Spleen (tissue), 11 donors: Measurements from ENCODE around the gene ACAN. TPM values are rescaled to one million over a fixed set of nuclear protein-coding genes. Genes with fewer than 3 reads are reported as not detected.

Source experiments
- DNase-seq: peaks from one replicate; pipeline ENCODE4 v3.0.0-alpha.2; 2020
- H3K27ac ChIP-seq, 8 donors: fragments of 200-600 bp; sonication (generic) in 7 of 8; 1 replicate in 4 of 8; 2 replicates in 4 of 8; pipeline versions ENCODE4 v1.5.0 to v1.8.0; 2016 to 2021; ENCODE audit warnings: inconsistent platforms in 4 of 8, mild to moderate bottlenecking in 4 of 8, moderate library complexity in 1 of 8
- H3K27me3 ChIP-seq, 7 donors: fragments of 200-600 bp; sonication (generic) in 6 of 7; replicated peaks in 1 of 7; 1 replicate in 4 of 7; 2 replicates in 3 of 7; pipeline versions ENCODE4 v1.5.0 to v1.8.0; 2016 to 2021; ENCODE audit warnings: inconsistent platforms in 3 of 7, mild to moderate bottlenecking in 1 of 7
- H3K36me3 ChIP-seq, 6 donors: fragments of 200-600 bp; sonication (generic) in 5 of 6; 1 replicate in 4 of 6; 2 replicates in 2 of 6; pipeline versions ENCODE4 v1.5.0 to v1.8.0; 2016 to 2021; ENCODE audit warnings: inconsistent platforms in 2 of 6
- H3K4me1 ChIP-seq, 6 donors: fragments of 200-600 bp; sonication (generic) in 5 of 6; 1 replicate in 3 of 6; 2 replicates in 3 of 6; pipeline versions ENCODE4 v1.5.0 to v1.8.0; 2016 to 2021; ENCODE audit warnings: inconsistent platforms in 3 of 6
- H3K4me3 ChIP-seq, 8 donors: fragments of 200-600 bp; sonication (generic) in 7 of 8; 1 replicate in 4 of 8; 2 replicates in 4 of 8; pipeline versions ENCODE4 v1.5.0 to v1.8.0; 2016 to 2021; ENCODE audit warnings: inconsistent platforms in 4 of 8, mild to moderate bottlenecking in 4 of 8, moderate library complexity in 2 of 8
- H3K9me3 ChIP-seq, 8 donors: fragments of 200-600 bp; sonication (generic) in 7 of 8; 1 replicate in 4 of 8; 2 replicates in 4 of 8; pipeline versions ENCODE4 v1.5.0 to v1.8.0; 2016 to 2021; ENCODE audit warnings: inconsistent platforms in 4 of 8
- POLR2A ChIP-seq, 3 donors: fragments of 450-650 bp; IDR thresholded peaks; one replicate each; pipeline ENCODE4 v1.5.1; 2017; ENCODE audit warnings: antibody characterized with exemption in 3 of 3, mild to moderate bottlenecking in 1 of 3
- POLR2AphosphoS5 ChIP-seq, 3 donors: sonication (generic); formaldehyde crosslinking; IDR thresholded peaks; one replicate each; pipeline ENCODE4 v1.5.1; 2017; ENCODE audit warnings: antibody characterized with exemption in 3 of 3
- WGBS, 5 donors: extraction: QIAGEN DNeasy Blood & Tissue Kit in 3 of 5; methylation state at CpG; one replicate each; pipeline versions ENCODE4 v1.1.5 to v1.1.7; 2013 to 2018; 5-methylcytosine and 5-hydroxymethylcytosine counted together
- intact Hi-C: fragments of 100-400 bp; cut with DNase I; formaldehyde crosslinking; loops from one replicate; pipeline ENCODE4 v1.15.0; 2023; ENCODE audit warnings: low total_unique reads
- polyA plus RNA-seq, 3 donors: library from polyadenylated mRNA; stranded (reverse); fragments of 200-250 nt; gene quantifications; one replicate each; pipeline ENCODE4 v1.2.1, GENCODE V29; 2013
- total RNA-seq, 7 donors: library from RNA; depleted of rRNA in 3 of 7; stranded (reverse); fragments of >200 nt in 3 of 7; fragmentation: NEBNext Ultra II Directional in 4 of 7; extraction: Animal tissue kit (Norgen Biotek cat#: 25700) in 4 of 7; gene quantifications; one replicate each; pipeline versions ENCODE4 v1.1.0 to v1.2.1, GENCODE V29; 2016 to 2021
- TF ChIP-seq, protein P1 (sequence below), 11 experiments: fragments of 200-600 bp in 7 of 11; fragments of 450-650 bp in 4 of 11; sonication (generic) in 4 of 11; IDR thresholded peaks in 8 of 11; conservative IDR thresholded peaks in 3 of 11; 1 replicate in 7 of 11; 2 replicates in 4 of 11; pipeline versions ENCODE4 v1.4.0 to v1.8.0; 2016 to 2021; ENCODE audit warnings: antibody characterized with exemption in 11 of 11, inconsistent platforms in 4 of 11, mild to moderate bottlenecking in 1 of 11
- donor health status: healthy with polysubstance abuse.
- donor health status: DM: no; HTN: no; CAD: no; lungs with moderate emphysema.
- donor health status: DM: no; HTN: no; CAD: no.
- donor health status: Bipolar disorder and iron deficiency.
- donor health status: healthy.
- donor health status: DM: no; HTN: no; CAD: no.
- donor health status: DM: yes; HTN: yes; CAD: no.

The ACAN gene
- total and polyA plus RNA-seq, 10 donors = 0.09 to 2.1 (median 0.87) TPM

DNA sequence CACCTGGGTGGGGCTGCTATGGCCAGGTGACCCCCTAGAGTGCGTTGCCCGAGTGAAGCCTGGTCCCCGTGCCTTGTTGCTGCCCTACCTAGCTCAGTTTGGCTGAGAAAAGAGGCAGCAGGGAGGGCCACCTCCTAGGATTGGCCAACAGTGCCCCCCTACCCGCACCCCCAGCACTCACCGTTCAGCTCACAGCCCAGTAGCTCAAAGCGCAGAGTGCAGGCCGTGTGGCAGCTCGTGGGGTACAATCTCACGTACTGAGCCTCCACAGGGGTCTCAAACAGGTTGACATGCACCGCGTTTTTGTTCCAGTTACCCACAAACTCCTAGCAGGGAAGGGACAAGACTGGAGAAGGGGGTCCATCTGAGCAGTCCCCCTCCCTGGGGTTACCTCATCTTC is 102.3 kb downstream of the ACAN start:
- Histone ChIP-seq H3K4me3 (no peak overlapping the region), H3K4me1 (peaks cover 0 to 15% (median 9%) of the 10 kb centered on the region in 6 donors), H3K27ac (no peak overlapping the region), H3K9me3 (no peaks in the 10 kb centered on the region), H3K27me3 (no peaks in the 10 kb centered on the region), H3K36me3 (peaks cover 0 to 66% (median 0%) of the 10 kb centered on the region in 6 donors)
- WGBS, 5 donors = 85 to 95% (median 91%) methylated on average over 8 to 11 of the region's 11 CpGs
- DNase-seq = peak; percentile 61
- intact Hi-C loops = loop anchor here (10.0 kb wide), 2 partner anchors 109 to 269 kb away; no protein-coding TSS in a partner anchor
- TF ChIP-seq, protein P1, sequence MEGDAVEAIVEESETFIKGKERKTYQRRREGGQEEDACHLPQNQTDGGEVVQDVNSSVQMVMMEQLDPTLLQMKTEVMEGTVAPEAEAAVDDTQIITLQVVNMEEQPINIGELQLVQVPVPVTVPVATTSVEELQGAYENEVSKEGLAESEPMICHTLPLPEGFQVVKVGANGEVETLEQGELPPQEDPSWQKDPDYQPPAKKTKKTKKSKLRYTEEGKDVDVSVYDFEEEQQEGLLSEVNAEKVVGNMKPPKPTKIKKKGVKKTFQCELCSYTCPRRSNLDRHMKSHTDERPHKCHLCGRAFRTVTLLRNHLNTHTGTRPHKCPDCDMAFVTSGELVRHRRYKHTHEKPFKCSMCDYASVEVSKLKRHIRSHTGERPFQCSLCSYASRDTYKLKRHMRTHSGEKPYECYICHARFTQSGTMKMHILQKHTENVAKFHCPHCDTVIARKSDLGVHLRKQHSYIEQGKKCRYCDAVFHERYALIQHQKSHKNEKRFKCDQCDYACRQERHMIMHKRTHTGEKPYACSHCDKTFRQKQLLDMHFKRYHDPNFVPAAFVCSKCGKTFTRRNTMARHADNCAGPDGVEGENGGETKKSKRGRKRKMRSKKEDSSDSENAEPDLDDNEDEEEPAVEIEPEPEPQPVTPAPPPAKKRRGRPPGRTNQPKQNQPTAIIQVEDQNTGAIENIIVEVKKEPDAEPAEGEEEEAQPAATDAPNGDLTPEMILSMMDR (IDR thresholded peaks at IDR 0.05 in 8 of 11, conservative IDR thresholded peaks at IDR 0.05 in 3 of 11) = no peak
- no peak for TF ChIP-seq POLR2A (IDR thresholded peaks at IDR 0.05)
- no peak for TF ChIP-seq POLR2AphosphoS5 (IDR thresholded peaks at IDR 0.05)

DNA sequence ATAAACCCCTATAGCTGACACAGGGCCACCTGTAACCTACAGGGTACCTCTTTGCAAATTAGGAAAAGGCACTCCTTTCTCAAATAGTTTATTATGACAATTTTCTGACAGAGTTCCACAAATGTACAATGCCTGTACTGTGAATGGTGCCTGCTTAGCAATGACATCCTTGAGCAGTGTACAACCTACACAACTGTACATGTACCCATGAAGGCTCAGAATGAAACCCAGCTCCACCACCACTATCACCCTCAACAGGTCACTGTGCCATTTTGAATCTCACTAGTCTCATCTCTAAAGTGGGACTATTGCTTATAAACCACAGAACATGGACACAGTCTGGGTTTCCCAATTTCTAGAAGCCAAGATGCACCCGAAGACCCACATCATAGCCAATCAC is 102.9 kb downstream of the ACAN start:
- Histone ChIP-seq H3K27me3 (no peaks in the 10 kb centered on the region), H3K36me3 (peaks cover 0 to 65% (median 0%) of the 10 kb centered on the region in 6 donors), H3K9me3 (no peaks in the 10 kb centered on the region), H3K4me1 (peaks cover 0 to 16% (median 9%) of the 10 kb centered on the region in 6 donors), H3K4me3 (no peak overlapping the region), H3K27ac (no peak overlapping the region)
- TF ChIP-seq POLR2AphosphoS5 (IDR thresholded peaks at IDR 0.05) (no peak), POLR2A (IDR thresholded peaks at IDR 0.05) (no peak)
- TF ChIP-seq, protein P1 (IDR thresholded peaks at IDR 0.05 in 8 of 11, conservative IDR thresholded peaks at IDR 0.05 in 3 of 11) = no peak
- DNase-seq = no peak
- intact Hi-C loops = loop anchor here (10.0 kb wide), 2 partner anchors 109 to 269 kb away; no protein-coding TSS in a partner anchor
- WGBS, 5 donors = 83 to 100% (median 100%) methylated on average over 1 of the region's 1 CpG

GRCh38 chr15:88906551-88906950 is 103.3 kb downstream of the ACAN start:
- whole genome bisulfite sequencing, 5 donors = 93 to 99% (median 94%) methylated on average over 7 of the region's 7 CpGs
- no peak for TF ChIP-seq POLR2A (IDR thresholded peaks at IDR 0.05)
- peaks cover 0 to 21% (median 9%) of the 10 kb centered on the region in 6 donors for H3K4me1 ChIP-seq

GRCh38 chr15:88907111-88907510 is 103.9 kb downstream of the ACAN start:
- WGBS, 5 donors = 86 to 96% (median 91%) methylated on average over 6 to 14 of the region's 14 CpGs
- Histone ChIP-seq H3K27ac (no peak overlapping the region), H3K27me3 (peaks cover 0 to under 1% (median 0%) of the 10 kb centered on the region in 7 donors), H3K4me3 (no peak overlapping the region), H3K9me3 (no peaks in the 10 kb centered on the region), H3K4me1 (peaks cover 0 to 26% (median 9%) of the 10 kb centered on the region in 6 donors), H3K36me3 (peaks cover 0 to 55% (median 0%) of the 10 kb centered on the region in 6 donors)
- TF ChIP-seq, protein P1 (IDR thresholded peaks at IDR 0.05 in 8 of 11, conservative IDR thresholded peaks at IDR 0.05 in 3 of 11) = no peak
- no peak for TF ChIP-seq POLR2A (IDR thresholded peaks at IDR 0.05)
- peak in 1 of 3 donors; percentile 11 for TF ChIP-seq POLR2AphosphoS5 (IDR thresholded peaks at IDR 0.05)
- no peak for DNase-seq
- intact Hi-C loops = loop anchor here (10.0 kb wide), 2 partner anchors 108 to 268 kb away; no protein-coding TSS in a partner anchor

More at GRCh38 chr15:88906551-88906950, 103.3 kb downstream of the ACAN start:
- no peaks in the 10 kb centered on the region for H3K27me3 ChIP-seq
- no peaks in the 10 kb centered on the region for H3K9me3 ChIP-seq
- DNase-seq = no peak
- intact Hi-C loops = loop anchor here (10.0 kb wide), 2 partner anchors 108 to 268 kb away; no protein-coding TSS in a partner anchor
- H3K4me3 ChIP-seq = no peak overlapping the region
- H3K27ac ChIP-seq = no peak overlapping the region
- peaks cover 0 to 61% (median 0%) of the 10 kb centered on the region in 6 donors for H3K36me3 ChIP-seq
